Activated T-helper 1 cell treated with anti-CD3 and anti-CD28 coated beads, Interleukin-12 subunit alpha, Interleukin-12 subunit beta, Interleukin-2, Interleukin-4 antibody, amounts not matched to agents 30 ng/mL and 10 ng/mL and 1 ng/mL, durations not matched to agents 14 hours and 24 hours and 36 hours (primary cell): ENCODE results near the gene VAV3. TPM values are rescaled to one million over a fixed set of nuclear protein-coding genes. Genes with fewer than 3 reads are reported as not detected.

Experiments used
- DNase-seq: peaks from one replicate; pipeline ENCODE4 v3.0.0; 2021; ENCODE audit warnings: low spot score
- H3K27ac Mint-ChIP-seq: one replicate; pipeline ENCODE4 v1.8.0; 2021; ENCODE audit warnings: mild to moderate bottlenecking, mixed read lengths
- H3K27me3 Mint-ChIP-seq: one replicate; pipeline ENCODE4 v1.8.0; 2022; ENCODE audit warnings: mild to moderate bottlenecking, moderate library complexity, mixed read lengths; ENCODE audit not compliant: insufficient read depth
- H3K36me3 Mint-ChIP-seq: one replicate; pipeline ENCODE4 v1.8.0; 2021; ENCODE audit warnings: low read depth, mixed read lengths
- H3K4me1 Mint-ChIP-seq: one replicate; pipeline ENCODE4 v1.8.0; 2021; ENCODE audit warnings: low read depth, mixed read lengths
- H3K4me3 Mint-ChIP-seq: one replicate; pipeline ENCODE4 v1.8.0; 2021; ENCODE audit warnings: mild to moderate bottlenecking, moderate library complexity, mixed read lengths
- H3K9me3 Mint-ChIP-seq: one replicate; pipeline ENCODE4 v1.8.0; 2021; ENCODE audit warnings: mixed read lengths
- intact Hi-C: fragments of 100-400 bp; cut with micrococcal nuclease; formaldehyde crosslinking; loops from one replicate; pipeline ENCODE4 v1.15.1; 2024
- total RNA-seq: library from RNA; stranded (reverse); gene quantifications from 2 replicates; pipeline ENCODE4 v1.2.3, GENCODE V29; 2022

Gene VAV3
- total RNA-seq, 1 donor from 2014 or later = 5.3 TPM

- H3K36me3 Mint-ChIP-seq = peaks cover 2% of the 10 kb centered on the region
- no peak for DNase-seq
- no peaks in the 10 kb centered on the region for H3K9me3 Mint-ChIP-seq
- H3K27ac Mint-ChIP-seq = no peak overlapping the region
- H3K4me3 Mint-ChIP-seq = no peak overlapping the region
- H3K27me3 Mint-ChIP-seq = no peaks in the 10 kb centered on the region
- intact Hi-C loops = no loop called here
- H3K4me1 Mint-ChIP-seq = peaks cover 8% of the 10 kb centered on the region
These were observed 39.4 kb downstream of the VAV3 start for GRCh38 chr1:107925565-107925964.

- H3K36me3 Mint-ChIP-seq = peaks cover 4% of the 10 kb centered on the region
- peaks cover 16% of the 10 kb centered on the region for H3K4me1 Mint-ChIP-seq
- H3K27me3 Mint-ChIP-seq = no peaks in the 10 kb centered on the region
- intact Hi-C loops = loop anchor here (1.0 kb wide), 1 partner anchor 11 kb away; no protein-coding TSS in a partner anchor
- no peaks in the 10 kb centered on the region for H3K9me3 Mint-ChIP-seq
- no peak overlapping the region for H3K4me3 Mint-ChIP-seq
- H3K27ac Mint-ChIP-seq = no peak overlapping the region
- DNase-seq = no peak
These were observed 44.0 kb downstream of the VAV3 start for GRCh38 chr1:107920999-107921398.

GRCh38 chr1:107920561-107920960, 44.4 kb downstream of the VAV3 start:
- no peaks in the 10 kb centered on the region for H3K9me3 Mint-ChIP-seq
- H3K4me3 Mint-ChIP-seq = no peak overlapping the region
- peaks cover 4% of the 10 kb centered on the region for H3K36me3 Mint-ChIP-seq
- DNase-seq = no peak
- no peak overlapping the region for H3K27ac Mint-ChIP-seq
- H3K4me1 Mint-ChIP-seq = peaks cover 16% of the 10 kb centered on the region
- intact Hi-C loops = loop anchor here (1.0 kb wide), 1 partner anchor 12 kb away; no protein-coding TSS in a partner anchor
- no peaks in the 10 kb centered on the region for H3K27me3 Mint-ChIP-seq

- Mint-ChIP-seq H3K27ac (no peak overlapping the region), H3K4me3 (no peak overlapping the region), H3K4me1 (peaks cover 16% of the 10 kb centered on the region), H3K9me3 (no peaks in the 10 kb centered on the region), H3K27me3 (no peaks in the 10 kb centered on the region), H3K36me3 (peaks cover 4% of the 10 kb centered on the region)
- DNase-seq = no peak
- intact Hi-C loops = loop anchor here (1.0 kb wide), 1 partner anchor 12 kb away; no protein-coding TSS in a partner anchor
These were observed 45.0 kb downstream of the VAV3 start for GRCh38 chr1:107919953-107920352.

GRCh38 chr1:107914119-107914765, 50.7 kb downstream of the VAV3 start:
- no peak for DNase-seq
- H3K9me3 Mint-ChIP-seq = no peaks in the 10 kb centered on the region
- no peak overlapping the region for H3K27ac Mint-ChIP-seq
- H3K4me3 Mint-ChIP-seq = no peak overlapping the region
- intact Hi-C loops = no loop called here
- H3K4me1 Mint-ChIP-seq = peaks cover 7% of the 10 kb centered on the region
- H3K27me3 Mint-ChIP-seq = no peaks in the 10 kb centered on the region
- peaks cover 4% of the 10 kb centered on the region for H3K36me3 Mint-ChIP-seq

- intact Hi-C loops = no loop called here
- H3K9me3 Mint-ChIP-seq = no peaks in the 10 kb centered on the region
- H3K27me3 Mint-ChIP-seq = no peaks in the 10 kb centered on the region
- no peak for DNase-seq
- H3K36me3 Mint-ChIP-seq = peaks cover 2% of the 10 kb centered on the region
- no peak overlapping the region for H3K4me3 Mint-ChIP-seq
- no peak overlapping the region for H3K27ac Mint-ChIP-seq
- H3K4me1 Mint-ChIP-seq = peaks cover 5% of the 10 kb centered on the region
These were observed 52.3 kb downstream of the VAV3 start for GRCh38 chr1:107912656-107913055.

GRCh38 chr1:107900090-107900945, 64.7 kb downstream of the VAV3 start:
- intact Hi-C loops = no loop called here
- DNase-seq = no peak
- Mint-ChIP-seq H3K27ac (no peak overlapping the region), H3K4me3 (no peak overlapping the region), H3K36me3 (no peaks in the 10 kb centered on the region), H3K27me3 (no peaks in the 10 kb centered on the region), H3K4me1 (peaks cover 24% of the 10 kb centered on the region), H3K9me3 (no peaks in the 10 kb centered on the region)

GRCh38 chr1:107899655-107900054, 65.3 kb downstream of the VAV3 start:
- Mint-ChIP-seq H3K27ac (no peak overlapping the region), H3K36me3 (no peaks in the 10 kb centered on the region), H3K27me3 (no peaks in the 10 kb centered on the region), H3K9me3 (no peaks in the 10 kb centered on the region), H3K4me3 (no peak overlapping the region), H3K4me1 (peaks cover 24% of the 10 kb centered on the region)
- DNase-seq = no peak
- intact Hi-C loops = no loop called here

GRCh38 chr1:107897438-107898345, 67.3 kb downstream of the VAV3 start:
- Mint-ChIP-seq H3K4me1 (peaks cover 24% of the 10 kb centered on the region), H3K36me3 (no peaks in the 10 kb centered on the region), H3K4me3 (no peak overlapping the region), H3K9me3 (no peaks in the 10 kb centered on the region), H3K27me3 (no peaks in the 10 kb centered on the region), H3K27ac (no peak overlapping the region)
- intact Hi-C loops = no loop called here
- no peak for DNase-seq

- Mint-ChIP-seq H3K36me3 (no peaks in the 10 kb centered on the region), H3K9me3 (no peaks in the 10 kb centered on the region), H3K27ac (no peak overlapping the region), H3K4me3 (no peak overlapping the region), H3K4me1 (peaks cover 24% of the 10 kb centered on the region), H3K27me3 (no peaks in the 10 kb centered on the region)
- no peak for DNase-seq
- intact Hi-C loops = no loop called here
These were observed 68.0 kb downstream of the VAV3 start for GRCh38 chr1:107896936-107897335.

GRCh38 chr1:107896401-107896800, 68.6 kb downstream of the VAV3 start:
- no peak for DNase-seq
- Mint-ChIP-seq H3K4me1 (peaks cover 24% of the 10 kb centered on the region), H3K4me3 (no peak overlapping the region), H3K27ac (no peak overlapping the region), H3K27me3 (no peaks in the 10 kb centered on the region), H3K9me3 (no peaks in the 10 kb centered on the region), H3K36me3 (no peaks in the 10 kb centered on the region)
- intact Hi-C loops = no loop called here

GRCh38 chr1:107895403-107896191, 69.4 kb downstream of the VAV3 start:
- H3K4me3 Mint-ChIP-seq = no peak overlapping the region
- H3K4me1 Mint-ChIP-seq = peaks cover 24% of the 10 kb centered on the region
- H3K27ac Mint-ChIP-seq = no peak overlapping the region
- H3K9me3 Mint-ChIP-seq = no peaks in the 10 kb centered on the region
- H3K36me3 Mint-ChIP-seq = no peaks in the 10 kb centered on the region
- no peak for DNase-seq
- intact Hi-C loops = no loop called here
- no peaks in the 10 kb centered on the region for H3K27me3 Mint-ChIP-seq
